HPDE6-E6E7 (cell line): ENCODE data around the gene TK2.
"Not testable (repeated sequence)": the region's sequence is repeated elsewhere in the genome, so short reads cannot be mapped to it uniquely, and the experiment has no call there.

ENCODE experiments used
- DNase-seq: peaks from one replicate; pipeline ENCODE4 v3.0.0; 2011; ENCODE audit warnings: missing footprints; ENCODE audit errors: extremely low spot score

Gene TK2

GRCh38 chr16:66468321-66468965 lies 81.5 kb downstream of the TK2 start:
- no peak for DNase-seq

GRCh38 chr16:66467611-66468010 lies 82.3 kb downstream of the TK2 start:
- no peak for DNase-seq

GRCh38 chr16:66466636-66467035 lies 83.3 kb downstream of the TK2 start:
- not testable (repeated sequence) for DNase-seq

GRCh38 chr16:66465946-66466345 lies 84.0 kb downstream of the TK2 start:
- not testable (repeated sequence) for DNase-seq

- no peak for DNase-seq
Observed at GRCh38 chr16:66462912-66463311, 87.0 kb downstream of the TK2 start.

GRCh38 chr16:66460703-66461102 lies 89.2 kb downstream of the TK2 start:
- no peak for DNase-seq

- DNase-seq, result no peak
Observed at GRCh38 chr16:66459878-66460277, 90.0 kb downstream of the TK2 start.

- DNase-seq, result no peak
Observed at GRCh38 chr16:66458853-66459252, 91.1 kb downstream of the TK2 start.

- DNase-seq, result no peak
Observed at GRCh38 chr16:66458292-66458691, 91.6 kb downstream of the TK2 start.
